SK-N-SH (cell line): Measurements from ENCODE around the gene ZNF562. TPM values are rescaled to one million over a fixed set of nuclear protein-coding genes. Genes with fewer than 3 reads are reported as not detected.
"Not testable (repeated sequence)": the region's sequence is repeated elsewhere in the genome, so short reads cannot be mapped to it uniquely, and the experiment has no call there.

ENCODE experiments used
- CTCF ChIA-PET: fragments of 300-600, 350-600 bp; formaldehyde crosslinking; extraction: SDS; loops from one replicate; lab custom pipeline; 2021; lab: Yijun Ruan, JAX
- POLR2A ChIA-PET: fragments of 350-600 bp; sonication (Branson Sonifier 250); formaldehyde crosslinking; extraction: SDS; loops from one replicate; lab custom pipeline; 2020; ENCODE audit warnings: antibody characterized with exemption, inconsistent platforms; lab: Yijun Ruan, JAX
- DNase-seq: peaks from one replicate; pipeline ENCODE4 v3.0.0; 2012
- H2AFZ ChIP-seq: fragments of 200-600 bp; sonication (generic); 2 replicates; pipeline ENCODE4 v1.8.1; 2016; ENCODE audit warnings: antibody characterized with exemption, mild to moderate bottlenecking, low read depth
- H3F3A ChIP-seq: fragments of 200-600 bp; sonication (generic); replicated peaks from 2 replicates; pipeline ENCODE3; 2016; ENCODE audit warnings: antibody characterized with exemption, mild to moderate bottlenecking; ENCODE audit not compliant: insufficient read depth
- H3K27ac ChIP-seq, 2 experiments: fragments of 200-500 bp in 1 of 2; fragments of 200-600 bp in 1 of 2; sonication (Bioruptor generic) in 1 of 2; sonication (generic), shearing (Covaris generic) in 1 of 2; 2 replicates each; pipeline versions ENCODE4 v1.5.1 to v1.6.1; 2014 to 2016; ENCODE audit warnings: low read depth in 2 of 2, inconsistent platforms in 1 of 2, low read length in 1 of 2, mild to moderate bottlenecking in 1 of 2, mixed read lengths in 1 of 2
- H3K27me3 ChIP-seq: fragments of 200-600 bp; sonication (generic), shearing (Covaris generic); 2 replicates; pipeline ENCODE4 v1.6.1; 2016; ENCODE audit warnings: mixed run types; ENCODE audit not compliant: insufficient read depth
- H3K36me3 ChIP-seq, 2 experiments: fragments of 200-500 bp in 1 of 2; fragments of 200-600 bp in 1 of 2; sonication (Bioruptor generic) in 1 of 2; sonication (generic) in 1 of 2; replicated peaks in 1 of 2; 2 replicates each; pipeline versions ENCODE3 to v1.5.1; 2014 to 2016; ENCODE audit warnings: low read length in 1 of 2, mild to moderate bottlenecking in 1 of 2; ENCODE audit not compliant: insufficient read depth in 2 of 2, control insufficient read depth in 1 of 2
- H3K4me1 ChIP-seq, 2 experiments: fragments of 200-500 bp in 1 of 2; fragments of 200-600 bp in 1 of 2; sonication (Bioruptor generic) in 1 of 2; sonication (generic), shearing (Covaris generic) in 1 of 2; 2 replicates each; pipeline versions ENCODE4 v1.5.1 to v1.6.1; 2014 to 2016; ENCODE audit warnings: low read depth in 1 of 2, low read length in 1 of 2, mixed run types in 1 of 2; ENCODE audit not compliant: insufficient read depth in 2 of 2, control insufficient read depth in 1 of 2
- H3K4me2 ChIP-seq: fragments of 200-600 bp; sonication (generic), shearing (Covaris generic); 2 replicates; pipeline ENCODE4 v1.6.1; 2017; ENCODE audit warnings: mixed run types
- H3K4me3 ChIP-seq, 2 experiments: fragments of 200-500 bp in 1 of 2; fragments of 200-600 bp in 1 of 2; sonication (Bioruptor generic) in 1 of 2; sonication (generic), shearing (Covaris generic) in 1 of 2; 2 replicates each; pipeline versions ENCODE4 v1.5.1 to v1.8.1; 2014 to 2016; ENCODE audit warnings: low read depth in 2 of 2, inconsistent platforms in 1 of 2, low read length in 1 of 2, mild to moderate bottlenecking in 1 of 2, mixed read lengths in 1 of 2, moderate library complexity in 1 of 2
- H3K79me2 ChIP-seq: fragments of 200-600 bp; sonication (generic); 2 replicates; pipeline ENCODE4 v1.8.1; 2017; ENCODE audit warnings: mild to moderate bottlenecking; ENCODE audit not compliant: insufficient read depth
- H3K9ac ChIP-seq: fragments of 200-600 bp; sonication (generic); 2 replicates; pipeline ENCODE4 v1.6.1; 2017; ENCODE audit warnings: mixed run types
- H3K9me2 ChIP-seq: fragments of 200-600 bp; sonication (generic); 2 replicates; pipeline ENCODE4 v1.6.1; 2017; ENCODE audit warnings: mixed run types
- H3K9me3 ChIP-seq: fragments of 200-600 bp; sonication (generic); 2 replicates; pipeline ENCODE4 v1.6.1; 2017; ENCODE audit warnings: mixed run types, mild to moderate bottlenecking, moderate library complexity
- H4K20me1 ChIP-seq: fragments of 200-600 bp; sonication (generic); 2 replicates; pipeline ENCODE4 v1.6.1; 2017; ENCODE audit warnings: mild to moderate bottlenecking, mixed run types; ENCODE audit not compliant: insufficient read depth
- FOSL2 ChIP-seq: IDR thresholded peaks from 2 replicates; pipeline ENCODE4 v1.4.0; 2012; ENCODE audit warnings: low read depth, mild to moderate bottlenecking, moderate library complexity, borderline replicate concordance
- MEF2A ChIP-seq: IDR thresholded peaks from 2 replicates; pipeline ENCODE4 v1.4.0; 2012; ENCODE audit warnings: low read depth, borderline replicate concordance
- NRF1 ChIP-seq: IDR thresholded peaks from 2 replicates; pipeline ENCODE4 v1.6.1; 2012; ENCODE audit warnings: low read depth, mild to moderate bottlenecking, low read length
- POLR2AphosphoS5 ChIP-seq: IDR thresholded peaks from 2 replicates; pipeline ENCODE4 v1.6.1; 2012; ENCODE audit warnings: low read depth, low read length
- RAD21 ChIP-seq: IDR thresholded peaks from 2 replicates; pipeline ENCODE4 v1.6.1; 2012; ENCODE audit warnings: mild to moderate bottlenecking, low read length
- RCOR1 ChIP-seq: fragments of 150-350 bp; IDR thresholded peaks from 2 replicates; pipeline ENCODE4 v1.6.1; 2017; ENCODE audit warnings: antibody characterized with exemption, low read length
- SIN3A ChIP-seq: IDR thresholded peaks from 2 replicates; pipeline ENCODE4 v1.6.1; 2012; ENCODE audit warnings: low read depth, mild to moderate bottlenecking, low read length, moderate library complexity, borderline replicate concordance
- SMC3 ChIP-seq: IDR thresholded peaks from 2 replicates; pipeline ENCODE4 v1.6.1; 2012; ENCODE audit warnings: low read depth, low read length, improper control_type of control experiment
- TAF1 ChIP-seq: IDR thresholded peaks from 2 replicates; pipeline ENCODE4 v1.6.1; 2012; ENCODE audit warnings: low read depth, mild to moderate bottlenecking, low read length, moderate library complexity, borderline replicate concordance
- YY1 ChIP-seq: IDR thresholded peaks from 2 replicates; pipeline ENCODE4 v1.4.0; 2012; ENCODE audit warnings: low read depth, mild to moderate bottlenecking
- ZBTB33 ChIP-seq: IDR thresholded peaks from 2 replicates; pipeline ENCODE4 v1.4.0; 2012; ENCODE audit warnings: low read depth, borderline replicate concordance
- WGBS: methylation state at CpG from one replicate; pipeline ENCODE4 v1.1.6; 2017; ENCODE audit warnings: low lambda C conversion rate; 5-methylcytosine and 5-hydroxymethylcytosine counted together
- polyA plus RNA-seq, 3 experiments: library from polyadenylated mRNA; depleted of rRNA; stranded (reverse); fragments of >200 nt; gene quantifications; 2 replicates each; pipeline ENCODE4 v1.2.3, GENCODE V29; 2012

ZNF562 gene
- polyA plus RNA-seq, 1 of the 3 experiments (the other 2 are of a cell fraction), result 3.1 TPM

- H3K36me3 ChIP-seq, H3K4me2 ChIP-seq, H4K20me1 ChIP-seq, H3K4me3 ChIP-seq, H3K79me2 ChIP-seq, H3F3A ChIP-seq, H2AFZ ChIP-seq, CTCF ChIA-PET, H3K27ac ChIP-seq, H3K9me3 ChIP-seq, H3K9ac ChIP-seq, H3K9me2 ChIP-seq, H3K27me3 ChIP-seq, POLR2A ChIA-PET, DNase-seq, H3K4me1 ChIP-seq: not testable (repeated sequence)
- no CpG with 5 or more reads among the region's 30 CpGs for WGBS
These were observed 5.1 kb upstream of the ZNF562 start for GRCh38 chr19:9679996-9680395.

GRCh38 chr19:9675358-9675901 lies 530 bp upstream of the ZNF562 start:
- Histone ChIP-seq H3K9ac (peak overlapping the region; percentile 72), H3K4me2 (peak overlapping the region; percentile 63), H3K79me2 (peaks cover 40% of the 10 kb centered on the region), H3K4me3 (peak overlapping the region; percentile 67 to 75), H2AFZ (peak overlapping the region; percentile 90), H3K36me3 (peaks cover 9 to 32% of the 10 kb centered on the region in 2 experiments), H3K27ac (peak overlapping the region; percentile 72 to 91)
- H4K20me1 ChIP-seq, H3F3A ChIP-seq, H3K4me1 ChIP-seq, H3K9me2 ChIP-seq, H3K9me3 ChIP-seq, DNase-seq, H3K27me3 ChIP-seq: not testable (repeated sequence)
- ChIA-PET CTCF (interaction anchor here (1.4 kb wide), 1 partner anchor 50 kb away, joined by 4 read pairs; no protein-coding TSS in a partner anchor), POLR2A (interaction anchor here (0.5 to 1.2 kb wide), 2 partner anchors 54 to 93 kb away, joined by 3 to 5 read pairs; partner anchors contain the start of gene ZNF846)
- WGBS, result 72% methylated on average over 19 of the region's 20 CpGs

GRCh38 chr19:9673912-9674662 lies 813 bp downstream of the ZNF562 start:
- Histone ChIP-seq H4K20me1 (no peaks in the 10 kb centered on the region), H3K9ac (peak overlapping the region; percentile 72), H3K4me2 (peak overlapping the region; percentile 63), H3K36me3 (peaks cover 9 to 40% of the 10 kb centered on the region in 2 experiments), H3K4me3 (peak overlapping the region; percentile 67 to 75), H3K9me3 (peaks cover 7% of the 10 kb centered on the region; the same call in 1 of the 2 replicates), H3K27me3 (no peaks in the 10 kb centered on the region), H2AFZ (peak overlapping the region; percentile 90), H3K4me1 (no peaks in the 10 kb centered on the region), H3F3A (no peaks in the 10 kb centered on the region), H3K27ac (peak overlapping the region; percentile 72 to 91), H3K9me2 (no peaks in the 10 kb centered on the region), H3K79me2 (peaks cover 54% of the 10 kb centered on the region)
- WGBS, result 31% methylated on average over 13 of the region's 13 CpGs
- DNase-seq, result no peak
- TF ChIP-seq YY1 (no peak), RCOR1 (no peak), FOSL2 (no peak), POLR2AphosphoS5 (no peak), TAF1 (no peak), ZBTB33 (no peak), MEF2A (no peak), NRF1 (no peak), SIN3A (no peak), SMC3 (no peak), RAD21 (no peak)
- CTCF ChIA-PET, result no interaction called here
- POLR2A ChIA-PET, result no interaction called here
